ENCODE results near the gene NPPA. TPM values are rescaled to one million over a fixed set of nuclear protein-coding genes. Genes with fewer than 3 reads are reported as not detected.

The NPPA gene
- total RNA-seq, 2 experiments from 2014 or later = not detected

DNA sequence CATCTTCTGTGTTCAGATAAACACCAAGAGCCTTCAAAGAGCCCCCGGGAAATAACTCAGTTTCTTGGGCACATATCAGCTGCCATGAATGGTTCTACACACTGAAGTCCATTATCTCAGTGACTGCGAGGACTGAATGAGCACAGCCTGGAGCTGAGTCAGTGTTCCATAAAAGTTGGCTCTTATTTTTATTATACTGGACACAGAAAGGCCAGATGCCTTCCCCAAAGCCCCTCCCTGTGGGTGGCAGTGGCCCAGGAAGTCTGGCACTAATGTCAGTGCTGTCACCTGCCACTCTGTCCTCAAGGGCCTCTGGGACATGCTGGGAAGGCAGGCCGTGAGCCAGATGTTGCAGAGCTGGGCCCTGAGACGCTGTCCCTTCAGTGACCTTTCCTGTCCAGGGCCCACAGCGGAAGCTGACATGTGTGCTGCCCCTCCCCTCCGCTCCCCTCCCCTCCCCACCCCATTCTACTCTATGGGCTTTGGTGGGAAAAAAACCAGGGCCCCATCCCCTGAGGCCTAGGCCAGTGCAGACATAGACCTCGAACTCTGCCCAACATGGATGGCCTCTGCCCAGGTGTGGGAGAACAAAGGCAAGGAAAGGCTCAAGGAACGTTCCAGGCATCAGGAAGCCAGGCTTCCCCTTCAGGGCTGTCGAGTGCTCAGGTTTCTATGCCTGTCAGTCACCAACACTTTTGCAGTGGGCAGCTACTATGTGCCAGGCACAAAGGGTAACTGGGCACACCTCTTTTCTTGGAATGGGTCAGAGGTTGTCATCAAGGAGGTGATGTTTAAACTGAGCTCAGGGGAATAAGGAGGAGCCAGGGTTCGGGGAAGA, 33.5 kb upstream of the NPPA start:
- POLR2A ChIA-PET = interaction anchor here (3.2 kb wide), 1 partner anchor 28 kb away, joined by 18 read pairs; no protein-coding TSS in a partner anchor
- H3K4me3 Mint-ChIP-seq = no peak overlapping the region
- DNase-seq = no peak
- peaks cover 8% of the 10 kb centered on the region for H3K27me3 Mint-ChIP-seq
- H3K27ac Mint-ChIP-seq = no peak overlapping the region
- no peaks in the 10 kb centered on the region for H3K9me3 Mint-ChIP-seq
- no peaks in the 10 kb centered on the region for H3K36me3 Mint-ChIP-seq (ENCODE audit: low read depth)
- H3K4me1 Mint-ChIP-seq = no peaks in the 10 kb centered on the region
- CTCF ChIA-PET = interaction anchor here (0.6 kb wide), 1 partner anchor 1438 kb away, joined by 8 read pairs; no protein-coding TSS in a partner anchor

DNA sequence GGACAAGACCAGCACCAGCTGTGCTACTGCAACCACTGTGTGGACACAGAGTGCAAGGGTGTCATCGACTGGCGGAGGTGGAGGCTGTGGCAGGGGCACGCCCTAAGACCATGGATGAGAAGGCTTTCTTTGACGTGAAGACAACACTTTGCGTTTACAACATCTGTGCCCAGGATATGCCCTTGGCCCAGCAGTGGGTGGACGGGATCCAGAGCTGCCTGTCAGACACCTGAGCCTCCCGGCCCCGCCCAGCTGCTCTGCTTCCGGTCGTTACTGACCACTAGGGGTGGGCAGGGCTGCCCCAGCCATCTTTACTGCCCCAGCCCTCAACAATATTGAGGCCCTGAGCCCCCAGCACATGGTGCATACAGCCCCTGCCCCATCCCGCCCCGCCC, 32.6 kb upstream of the NPPA start:
- DNase-seq = no peak
- Mint-ChIP-seq H3K9me3 (no peaks in the 10 kb centered on the region), H3K36me3 (ENCODE audit: low read depth) (no peaks in the 10 kb centered on the region), H3K27me3 (peaks cover 8% of the 10 kb centered on the region), H3K4me3 (no peak overlapping the region), H3K4me1 (no peaks in the 10 kb centered on the region), H3K27ac (no peak overlapping the region)
- ChIA-PET POLR2A (interaction anchor here (3.2 kb wide), 1 partner anchor 29 kb away, joined by 18 read pairs; no protein-coding TSS in a partner anchor), CTCF (no interaction called here)

GRCh38 chr1:11879311-11880180, 32.0 kb upstream of the NPPA start:
- Mint-ChIP-seq H3K4me1 (no peaks in the 10 kb centered on the region), H3K27me3 (peaks cover 8% of the 10 kb centered on the region), H3K27ac (no peak overlapping the region), H3K9me3 (no peaks in the 10 kb centered on the region), H3K4me3 (no peak overlapping the region), H3K36me3 (ENCODE audit: low read depth) (no peaks in the 10 kb centered on the region)
- CTCF ChIA-PET = no interaction called here
- DNase-seq = no peak
- POLR2A ChIA-PET = interaction anchor here (3.2 kb wide), 1 partner anchor 29 kb away, joined by 18 read pairs; no protein-coding TSS in a partner anchor

- no peaks in the 10 kb centered on the region for H3K9me3 Mint-ChIP-seq
- ChIA-PET POLR2A (interaction anchor here (3.2 kb wide), 1 partner anchor 30 kb away, joined by 18 read pairs; no protein-coding TSS in a partner anchor), CTCF (no interaction called here)
- peaks cover 9% of the 10 kb centered on the region for H3K27me3 Mint-ChIP-seq
- no peak overlapping the region for H3K27ac Mint-ChIP-seq
- no peak for DNase-seq
- no peaks in the 10 kb centered on the region for H3K36me3 Mint-ChIP-seq (ENCODE audit: low read depth)
- H3K4me1 Mint-ChIP-seq = no peaks in the 10 kb centered on the region
- no peak overlapping the region for H3K4me3 Mint-ChIP-seq
Observed at GRCh38 chr1:11878891-11879190, 31.3 kb upstream of the NPPA start.

DNA sequence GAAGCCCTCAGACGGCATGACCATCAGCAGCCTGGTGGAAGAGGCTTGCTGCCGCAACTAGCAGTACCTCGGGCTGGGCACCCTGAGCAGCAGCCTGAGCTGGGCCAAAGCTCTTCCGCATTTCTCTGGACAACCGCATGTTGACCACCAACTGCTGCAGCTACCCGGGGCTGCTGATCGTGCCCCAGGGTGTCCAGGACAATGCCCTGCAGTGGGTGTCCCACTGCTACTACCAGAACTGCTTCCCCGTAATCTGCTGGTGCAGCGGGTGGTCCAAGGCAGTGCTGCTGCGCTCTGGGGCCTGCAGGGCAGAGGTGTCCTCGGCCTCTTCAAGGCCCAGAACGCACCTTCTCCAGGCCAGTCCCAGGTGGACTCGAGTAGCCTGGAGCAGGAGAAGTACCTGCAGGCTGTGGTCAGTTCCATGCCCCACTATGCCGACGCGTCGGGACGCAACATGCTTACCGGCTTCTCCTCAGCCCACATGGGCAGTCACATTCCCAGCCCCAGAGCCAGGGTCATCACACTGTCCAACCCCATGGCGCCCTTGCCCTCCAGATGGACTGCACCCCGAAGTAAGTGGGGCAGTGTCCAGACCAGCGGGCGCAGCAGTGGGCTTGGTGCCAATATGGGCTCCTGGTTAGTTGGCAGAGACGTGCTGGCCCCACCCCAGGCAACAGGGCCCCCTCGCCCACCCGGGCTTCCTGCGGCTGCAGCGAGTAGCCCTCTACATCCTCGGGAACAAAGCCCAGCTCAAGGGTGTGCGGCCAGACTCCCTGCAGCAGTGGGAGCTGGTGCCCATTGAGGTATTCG, 30.7 kb upstream of the NPPA start:
- ChIA-PET POLR2A (interaction anchor here (2.3 to 3.2 kb wide), 2 partner anchors 30 kb away, joined by 8 to 18 read pairs; no protein-coding TSS in a partner anchor), CTCF (no interaction called here)
- H3K27ac Mint-ChIP-seq = no peak overlapping the region
- no peak for DNase-seq
- H3K9me3 Mint-ChIP-seq = no peaks in the 10 kb centered on the region
- no peak overlapping the region for H3K4me3 Mint-ChIP-seq
- H3K27me3 Mint-ChIP-seq = peaks cover 9% of the 10 kb centered on the region
- H3K4me1 Mint-ChIP-seq = no peaks in the 10 kb centered on the region
- H3K36me3 Mint-ChIP-seq (ENCODE audit: low read depth) = no peaks in the 10 kb centered on the region

GRCh38 chr1:11877074-11877473, 29.5 kb upstream of the NPPA start:
- Mint-ChIP-seq H3K9me3 (no peaks in the 10 kb centered on the region), H3K27ac (no peak overlapping the region), H3K4me1 (no peaks in the 10 kb centered on the region), H3K36me3 (ENCODE audit: low read depth) (no peaks in the 10 kb centered on the region), H3K4me3 (no peak overlapping the region), H3K27me3 (peaks cover 9% of the 10 kb centered on the region)
- ChIA-PET CTCF (no interaction called here), POLR2A (interaction anchor here (0.7 to 2.3 kb wide), 3 partner anchors 10 to 33 kb away, joined by 4 to 8 read pairs (median 5); no protein-coding TSS in a partner anchor)
- no peak for DNase-seq

DNA sequence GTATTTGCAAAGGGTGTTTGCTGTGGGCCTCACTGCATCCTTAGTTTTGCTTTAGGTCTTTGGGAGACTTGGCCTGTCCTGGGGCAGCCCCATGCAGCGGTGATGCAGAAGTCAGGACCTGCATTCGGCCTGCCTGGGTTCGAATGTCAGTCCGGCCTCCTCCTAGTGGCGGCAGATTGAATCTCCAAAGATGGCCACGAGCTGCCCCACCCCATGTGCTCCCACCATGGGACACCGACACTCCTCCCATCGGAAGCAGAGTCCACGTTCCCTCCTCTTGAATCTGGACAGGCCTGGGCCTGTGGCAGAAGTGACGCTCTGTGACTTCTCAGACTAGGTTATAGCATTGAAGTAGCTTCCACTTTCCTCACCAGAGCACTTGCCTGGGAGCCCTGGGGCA, 27.5 kb upstream of the NPPA start:
- H3K36me3 Mint-ChIP-seq (ENCODE audit: low read depth) = no peaks in the 10 kb centered on the region
- H3K4me1 Mint-ChIP-seq = no peaks in the 10 kb centered on the region
- H3K9me3 Mint-ChIP-seq = no peaks in the 10 kb centered on the region
- no peak overlapping the region for H3K27ac Mint-ChIP-seq
- CTCF ChIA-PET = no interaction called here
- no peak for DNase-seq
- H3K27me3 Mint-ChIP-seq = peaks cover 14% of the 10 kb centered on the region
- POLR2A ChIA-PET = no interaction called here
- no peak overlapping the region for H3K4me3 Mint-ChIP-seq

DNA sequence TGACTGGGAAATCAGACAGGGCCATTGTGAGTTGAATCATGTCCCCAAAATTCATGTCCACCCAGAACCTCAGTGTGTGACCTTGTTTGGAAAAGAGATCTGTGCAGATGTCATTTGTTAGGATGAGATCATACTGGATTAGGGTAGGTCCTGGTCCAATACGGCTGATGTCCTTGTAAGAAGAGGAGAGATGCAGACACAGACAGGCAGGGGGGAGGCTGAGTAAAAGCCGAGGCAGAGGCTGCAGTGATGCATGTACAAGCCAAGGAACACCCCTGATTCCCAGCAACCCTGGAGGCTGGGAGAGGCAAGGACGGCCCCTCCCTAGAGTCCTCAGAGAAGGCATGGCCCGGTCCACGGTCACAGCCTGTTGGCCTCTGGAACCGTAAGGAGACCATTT, 27.0 kb upstream of the NPPA start:
- DNase-seq = no peak
- ChIA-PET CTCF (no interaction called here), POLR2A (no interaction called here)
- H3K27me3 Mint-ChIP-seq = peaks cover 14% of the 10 kb centered on the region
- no peaks in the 10 kb centered on the region for H3K36me3 Mint-ChIP-seq (ENCODE audit: low read depth)
- H3K4me1 Mint-ChIP-seq = no peaks in the 10 kb centered on the region
- no peaks in the 10 kb centered on the region for H3K9me3 Mint-ChIP-seq
- H3K27ac Mint-ChIP-seq = no peak overlapping the region
- H3K4me3 Mint-ChIP-seq = no peak overlapping the region

GRCh38 chr1:11874258-11874562, 26.6 kb upstream of the NPPA start:
- DNase-seq = no peak
- no peaks in the 10 kb centered on the region for H3K36me3 Mint-ChIP-seq (ENCODE audit: low read depth)
- no peaks in the 10 kb centered on the region for H3K4me1 Mint-ChIP-seq
- H3K9me3 Mint-ChIP-seq = no peaks in the 10 kb centered on the region
- H3K27ac Mint-ChIP-seq = no peak overlapping the region
- H3K4me3 Mint-ChIP-seq = no peak overlapping the region
- peaks cover 16% of the 10 kb centered on the region for H3K27me3 Mint-ChIP-seq
- ChIA-PET CTCF (no interaction called here), POLR2A (no interaction called here)

GRCh38 chr1:11873395-11874257, 26.0 kb upstream of the NPPA start:
- no peaks in the 10 kb centered on the region for H3K4me1 Mint-ChIP-seq
- DNase-seq = no peak
- H3K9me3 Mint-ChIP-seq = no peaks in the 10 kb centered on the region
- POLR2A ChIA-PET = no interaction called here
- no peaks in the 10 kb centered on the region for H3K36me3 Mint-ChIP-seq (ENCODE audit: low read depth)
- H3K4me3 Mint-ChIP-seq = no peak overlapping the region
- CTCF ChIA-PET = interaction anchor here (0.6 to 1.0 kb wide), 2 partner anchors 9 to 261 kb away, joined by 4 to 5 read pairs; no protein-coding TSS in a partner anchor
- H3K27me3 Mint-ChIP-seq = peaks cover 16% of the 10 kb centered on the region
- H3K27ac Mint-ChIP-seq = no peak overlapping the region

- peaks cover 15% of the 10 kb centered on the region for H3K27me3 Mint-ChIP-seq
- no peak overlapping the region for H3K27ac Mint-ChIP-seq
- H3K4me3 Mint-ChIP-seq = no peak overlapping the region
- H3K4me1 Mint-ChIP-seq = no peaks in the 10 kb centered on the region
- POLR2A ChIA-PET = no interaction called here
- no peaks in the 10 kb centered on the region for H3K9me3 Mint-ChIP-seq
- no peak for DNase-seq
- CTCF ChIA-PET = interaction anchor here (0.6 to 1.0 kb wide), 2 partner anchors 10 to 260 kb away, joined by 4 to 5 read pairs; no protein-coding TSS in a partner anchor
- H3K36me3 Mint-ChIP-seq (ENCODE audit: low read depth) = no peaks in the 10 kb centered on the region
Observed at GRCh38 chr1:11872545-11872944, 25.0 kb upstream of the NPPA start.

DNA sequence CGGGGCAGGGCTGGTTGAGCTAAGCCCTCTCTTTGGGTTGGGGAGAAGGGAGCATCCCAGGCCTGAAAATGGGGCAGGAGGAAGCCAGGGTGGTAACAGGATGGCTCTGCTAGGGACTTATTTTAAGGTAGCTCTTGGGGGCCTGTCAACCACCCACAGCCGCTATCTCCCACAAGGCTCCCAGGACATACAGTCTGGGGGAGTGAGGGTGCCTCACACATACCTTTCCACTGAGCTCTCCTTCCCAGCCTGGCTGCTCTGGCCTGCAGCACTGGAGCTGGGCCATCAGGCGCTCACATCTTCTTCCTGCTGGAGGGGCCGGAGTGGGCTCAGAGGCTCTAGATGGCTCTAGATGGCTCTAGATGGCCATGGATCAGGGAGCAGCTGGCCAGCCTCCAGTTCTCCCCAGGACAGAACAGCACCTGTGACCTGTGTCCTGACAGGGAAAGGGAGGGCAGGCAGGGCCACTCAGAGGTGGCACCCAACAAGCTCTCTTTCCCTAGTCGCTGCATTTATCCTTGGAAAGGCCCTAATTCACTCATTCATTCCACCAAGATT, 22.1 kb upstream of the NPPA start:
- Mint-ChIP-seq H3K4me1 (no peaks in the 10 kb centered on the region), H3K36me3 (ENCODE audit: low read depth) (no peaks in the 10 kb centered on the region), H3K27me3 (peaks cover 17% of the 10 kb centered on the region), H3K4me3 (no peak overlapping the region), H3K9me3 (no peaks in the 10 kb centered on the region), H3K27ac (no peak overlapping the region)
- POLR2A ChIA-PET = interaction anchor here (0.8 to 1.6 kb wide), 2 partner anchors 38 to 40 kb away, joined by 3 to 7 read pairs; no protein-coding TSS in a partner anchor
- CTCF ChIA-PET = interaction anchor here (0.8 kb wide), 2 partner anchors 17 to 23 kb away, joined by 3 read pairs; no protein-coding TSS in a partner anchor
- no peak for DNase-seq
